DND-41 (cell line): ENCODE measurements around the gene HPRT1.
A peak's percentile ranks its signal among the peaks of the same experiment; 100 is the strongest.

Experiments used
- ATAC-seq: fragments of 200-7000 bp; cut with Tn5 transposase; 3 replicates; pipeline ENCODE4 v1.9.1; 2021; ENCODE audit warnings: low read depth; ENCODE audit not compliant: insufficient read depth
- DNase-seq: peaks from one replicate; pipeline ENCODE4 v3.0.0-alpha.2; 2020
- H2AFZ ChIP-seq: 2 replicates; pipeline ENCODE4 v1.6.0; 2012; ENCODE audit warnings: low read depth, low read length
- H3K27ac ChIP-seq: 2 replicates; pipeline ENCODE4 v1.5.1; 2012; ENCODE audit warnings: low read length, inconsistent platforms
- H3K27me3 ChIP-seq: fragments of 200-600 bp; sonication (generic); 2 replicates; pipeline ENCODE4 v1.6.0; 2012; ENCODE audit warnings: low read length, mild to moderate bottlenecking, inconsistent platforms; ENCODE audit not compliant: insufficient read depth, poor library complexity
- H3K36me3 ChIP-seq: 2 replicates; pipeline ENCODE4 v1.5.1; 2012; ENCODE audit warnings: low read length, inconsistent platforms; ENCODE audit not compliant: insufficient read depth
- H3K4me1 ChIP-seq: 2 replicates; pipeline ENCODE4 v1.5.1; 2012; ENCODE audit warnings: mild to moderate bottlenecking, low read length; ENCODE audit not compliant: insufficient read depth
- H3K4me2 ChIP-seq: 2 replicates; pipeline ENCODE4 v1.6.0; 2012; ENCODE audit warnings: mild to moderate bottlenecking, moderate library complexity, low read length, inconsistent platforms; ENCODE audit not compliant: insufficient read depth
- H3K4me3 ChIP-seq, 2 experiments: fragments of 200-600 bp in 1 of 2; shearing (Covaris generic) in 1 of 2; 2 replicates each; pipeline ENCODE4 v1.5.1; 2012 to 2016; ENCODE audit warnings: inconsistent platforms in 2 of 2, low read length in 2 of 2, mild to moderate bottlenecking in 2 of 2, low read depth in 1 of 2, moderate library complexity in 1 of 2
- H3K79me2 ChIP-seq: 2 replicates; pipeline ENCODE4 v1.6.0; 2012; ENCODE audit warnings: low read length, inconsistent platforms; ENCODE audit not compliant: insufficient read depth
- H3K9ac ChIP-seq: 2 replicates; pipeline ENCODE4 v1.6.0; 2012; ENCODE audit warnings: low read depth, mild to moderate bottlenecking, inconsistent platforms, low read length, moderate library complexity
- H3K9me3 ChIP-seq: 2 replicates; pipeline ENCODE4 v1.5.1; 2012; ENCODE audit warnings: low read length, moderate library complexity, mild to moderate bottlenecking, inconsistent platforms; ENCODE audit not compliant: insufficient read depth, severe bottlenecking
- H4K20me1 ChIP-seq: 2 replicates; pipeline ENCODE4 v1.6.0; 2012; ENCODE audit warnings: low read length; ENCODE audit not compliant: insufficient read depth
- EZH2 ChIP-seq: IDR thresholded peaks from 3 replicates; pipeline ENCODE4 v1.6.1; 2012; ENCODE audit warnings: borderline replicate concordance, low read depth, mild to moderate bottlenecking, moderate library complexity, low read length, inconsistent platforms; ENCODE audit not compliant: severe bottlenecking
- TF ChIP-seq, protein P1 (sequence below): IDR thresholded peaks from 2 replicates; pipeline ENCODE4 v1.5.1; 2012; ENCODE audit warnings: borderline replicate concordance, low read length, moderate library complexity, mild to moderate bottlenecking; ENCODE audit not compliant: poor library complexity, severe bottlenecking; ENCODE audit errors: extremely low read depth

The HPRT1 gene

DNA sequence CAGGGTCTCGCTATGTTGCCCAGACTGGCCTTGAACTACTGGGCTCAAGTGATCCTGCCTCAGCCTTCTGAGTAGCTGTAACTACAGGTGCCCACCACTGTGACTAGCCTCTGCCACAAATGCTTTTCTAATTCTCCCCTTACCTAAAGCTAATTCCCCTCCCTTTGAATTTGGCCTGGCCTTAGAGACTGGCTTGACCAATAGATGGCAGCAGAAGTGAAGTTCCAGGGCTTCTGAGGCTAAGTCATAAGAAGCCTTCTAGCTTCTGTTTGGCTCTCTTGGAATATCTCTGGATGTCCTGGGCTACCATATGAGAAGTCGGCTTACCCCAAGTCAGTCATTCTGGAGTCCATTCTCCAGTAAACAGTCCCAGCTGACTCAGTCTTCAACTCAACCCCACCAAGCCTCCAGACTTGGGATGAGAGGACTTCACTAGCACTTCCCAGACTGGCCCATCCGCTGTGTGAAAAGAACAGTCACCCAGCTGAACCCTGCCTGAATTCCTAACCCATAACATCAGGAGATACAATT lies 61.0 kb downstream of the HPRT1 start:
- H3K4me3 ChIP-seq: no peak overlapping the region
- no peaks in the 10 kb centered on the region for H3K27me3 ChIP-seq
- TF ChIP-seq, protein P1, sequence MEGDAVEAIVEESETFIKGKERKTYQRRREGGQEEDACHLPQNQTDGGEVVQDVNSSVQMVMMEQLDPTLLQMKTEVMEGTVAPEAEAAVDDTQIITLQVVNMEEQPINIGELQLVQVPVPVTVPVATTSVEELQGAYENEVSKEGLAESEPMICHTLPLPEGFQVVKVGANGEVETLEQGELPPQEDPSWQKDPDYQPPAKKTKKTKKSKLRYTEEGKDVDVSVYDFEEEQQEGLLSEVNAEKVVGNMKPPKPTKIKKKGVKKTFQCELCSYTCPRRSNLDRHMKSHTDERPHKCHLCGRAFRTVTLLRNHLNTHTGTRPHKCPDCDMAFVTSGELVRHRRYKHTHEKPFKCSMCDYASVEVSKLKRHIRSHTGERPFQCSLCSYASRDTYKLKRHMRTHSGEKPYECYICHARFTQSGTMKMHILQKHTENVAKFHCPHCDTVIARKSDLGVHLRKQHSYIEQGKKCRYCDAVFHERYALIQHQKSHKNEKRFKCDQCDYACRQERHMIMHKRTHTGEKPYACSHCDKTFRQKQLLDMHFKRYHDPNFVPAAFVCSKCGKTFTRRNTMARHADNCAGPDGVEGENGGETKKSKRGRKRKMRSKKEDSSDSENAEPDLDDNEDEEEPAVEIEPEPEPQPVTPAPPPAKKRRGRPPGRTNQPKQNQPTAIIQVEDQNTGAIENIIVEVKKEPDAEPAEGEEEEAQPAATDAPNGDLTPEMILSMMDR: peak; percentile 60
- TF ChIP-seq EZH2: no peak
- ATAC-seq: peak; percentile 64
- H2AFZ ChIP-seq: no peak overlapping the region
- H3K36me3 ChIP-seq: no peaks in the 10 kb centered on the region
- no peaks in the 10 kb centered on the region for H3K4me1 ChIP-seq
- no peaks in the 10 kb centered on the region for H3K79me2 ChIP-seq
- no peak overlapping the region for H3K4me2 ChIP-seq
- H4K20me1 ChIP-seq: no peaks in the 10 kb centered on the region
- no peak overlapping the region for H3K9ac ChIP-seq
- H3K9me3 ChIP-seq: no peaks in the 10 kb centered on the region
- no peak overlapping the region for H3K27ac ChIP-seq
- DNase-seq: peak; percentile 28

DNA sequence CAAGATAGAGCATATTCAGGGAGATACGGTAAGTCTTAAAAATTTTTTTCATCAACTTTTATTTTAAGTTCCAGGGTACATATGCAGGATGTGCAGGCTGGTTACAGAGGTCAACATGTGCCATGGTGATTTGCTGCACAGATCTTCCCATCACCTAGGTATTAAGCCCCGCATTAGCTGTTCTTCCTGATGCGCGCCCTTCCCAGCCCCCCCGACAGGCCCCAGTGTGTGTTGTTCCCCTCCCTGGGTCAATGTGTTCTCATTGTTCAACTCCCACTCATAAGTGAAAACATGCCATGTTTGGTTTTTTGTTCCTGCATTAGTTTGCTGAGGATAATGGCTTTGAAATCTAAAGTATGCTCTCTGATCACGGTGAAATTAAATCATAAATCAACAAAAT lies 64.2 kb downstream of the HPRT1 start:
- Histone ChIP-seq H3K36me3 (no peaks in the 10 kb centered on the region), H3K4me1 (no peaks in the 10 kb centered on the region), H4K20me1 (no peaks in the 10 kb centered on the region), H3K9ac (no peak overlapping the region), H3K27me3 (no peaks in the 10 kb centered on the region), H3K9me3 (no peaks in the 10 kb centered on the region), H2AFZ (no peak overlapping the region), H3K79me2 (no peaks in the 10 kb centered on the region), H3K27ac (no peak overlapping the region), H3K4me2 (no peak overlapping the region), H3K4me3 (no peak overlapping the region)
- no peak for TF ChIP-seq EZH2
- TF ChIP-seq, protein P1: no peak
- ATAC-seq: no peak
- DNase-seq: no peak

DNA sequence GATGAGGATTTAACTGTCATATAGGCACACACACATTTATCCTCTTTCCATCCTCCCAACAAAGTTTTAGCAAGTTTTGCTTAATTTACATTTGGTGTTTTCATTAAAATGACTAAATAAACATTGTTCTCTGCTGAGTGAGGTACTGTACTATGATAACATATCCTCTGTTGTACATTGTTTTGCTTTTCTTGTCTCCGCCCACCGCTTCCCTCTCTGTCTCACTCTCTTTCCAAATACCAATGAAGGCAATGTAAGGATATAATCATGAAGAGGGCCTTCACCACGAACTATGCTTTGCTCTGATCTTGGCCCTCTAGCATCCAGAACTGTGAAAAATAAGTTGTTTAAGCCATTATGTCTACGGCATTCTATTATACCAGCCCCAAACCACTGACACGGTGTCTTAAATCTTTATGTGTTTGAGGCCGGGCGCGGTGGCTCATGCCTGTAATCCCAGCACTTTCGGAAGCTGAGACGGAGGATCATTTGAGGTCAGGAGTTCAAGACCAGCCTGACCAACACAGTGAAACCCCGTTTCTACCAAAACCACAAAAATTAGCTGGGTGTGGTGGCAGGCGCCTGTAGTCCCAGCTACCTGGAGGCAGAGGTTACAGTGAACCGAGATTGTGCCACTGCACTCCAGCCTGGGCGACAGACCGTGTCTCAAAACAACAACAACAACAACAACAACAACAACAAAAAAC lies 65.3 kb downstream of the HPRT1 start:
- no peak overlapping the region for H3K9ac ChIP-seq
- H4K20me1 ChIP-seq: no peaks in the 10 kb centered on the region
- H3K36me3 ChIP-seq: no peaks in the 10 kb centered on the region
- H3K79me2 ChIP-seq: no peaks in the 10 kb centered on the region
- no peaks in the 10 kb centered on the region for H3K27me3 ChIP-seq
- TF ChIP-seq, protein P1: no peak
- no peak for TF ChIP-seq EZH2
- H3K27ac ChIP-seq: no peak overlapping the region
- H3K4me1 ChIP-seq: no peaks in the 10 kb centered on the region
- H3K4me3 ChIP-seq: no peak overlapping the region
- no peak for DNase-seq
- no peak for ATAC-seq
- no peak overlapping the region for H2AFZ ChIP-seq
- H3K9me3 ChIP-seq: no peaks in the 10 kb centered on the region
- no peak overlapping the region for H3K4me2 ChIP-seq
